Activated CD4-positive, CD25-positive, alpha-beta regulatory T cell treated with anti-CD3 and anti-CD28 coated beads, Interleukin-2, amount 50 U/mL, for 72 hours (primary cell): ENCODE measurements around the gene MBOAT2.

ENCODE experiments used
- DNase-seq: peaks from one replicate; pipeline ENCODE4 v3.0.0; 2021

Gene MBOAT2

DNA sequence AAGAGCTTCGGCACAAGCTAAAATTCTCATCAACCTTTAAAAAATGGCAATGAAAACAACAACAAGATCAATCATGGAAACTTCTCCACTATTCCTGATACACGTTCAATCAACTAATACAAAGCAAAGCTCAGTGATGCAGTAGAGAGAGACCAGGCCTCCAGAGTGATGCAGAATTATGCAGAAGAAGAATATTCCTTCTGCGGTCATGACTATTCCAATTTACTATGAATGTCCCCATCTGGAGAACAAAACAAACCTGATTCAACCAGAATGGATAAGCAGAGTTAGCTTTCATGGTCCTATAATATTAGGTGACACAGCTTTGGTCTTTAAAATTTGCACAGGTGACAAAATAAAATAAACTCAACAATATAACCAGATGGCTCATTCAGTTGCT is 12.5 kb upstream of the MBOAT2 start:
- DNase-seq = no peak

DNA sequence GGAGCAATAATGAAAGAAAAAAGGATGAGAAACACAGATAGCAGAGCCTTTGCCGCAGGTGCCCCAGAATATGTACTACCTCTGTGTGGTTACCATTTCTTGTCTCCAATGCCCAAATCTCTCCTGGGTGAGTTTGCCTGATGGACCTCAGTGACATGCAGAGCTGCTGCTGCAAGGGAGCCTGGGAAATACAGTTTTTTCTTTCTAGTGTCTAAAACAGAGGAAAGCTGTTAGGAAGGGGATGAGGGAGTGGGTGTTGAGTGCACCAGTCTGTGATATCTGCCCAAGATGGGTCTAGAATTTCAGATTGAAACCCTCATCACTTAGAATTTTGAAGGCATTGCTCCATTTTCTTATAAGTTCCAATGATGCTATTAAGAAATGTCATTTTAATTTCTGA is 9.9 kb upstream of the MBOAT2 start:
- DNase-seq = no peak

DNA sequence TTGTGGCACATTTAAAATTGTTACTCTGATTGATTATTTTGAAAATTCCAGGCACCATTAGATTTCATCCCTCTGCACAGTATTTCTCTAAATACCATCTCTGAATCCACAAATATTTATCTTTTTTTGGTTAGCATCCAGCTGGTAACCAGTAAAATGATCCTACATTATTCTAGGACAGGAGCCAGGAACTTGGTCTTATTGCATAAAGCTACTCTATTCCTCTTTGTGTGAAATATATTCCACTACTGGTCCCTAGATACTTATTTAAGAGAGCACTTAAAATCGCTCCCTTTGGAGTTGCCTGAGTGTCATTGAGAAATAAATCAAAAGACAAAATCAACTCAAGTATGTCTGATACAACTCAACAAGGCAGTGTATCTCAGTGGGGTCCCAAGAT is 7.4 kb upstream of the MBOAT2 start:
- DNase-seq = no peak

DNA sequence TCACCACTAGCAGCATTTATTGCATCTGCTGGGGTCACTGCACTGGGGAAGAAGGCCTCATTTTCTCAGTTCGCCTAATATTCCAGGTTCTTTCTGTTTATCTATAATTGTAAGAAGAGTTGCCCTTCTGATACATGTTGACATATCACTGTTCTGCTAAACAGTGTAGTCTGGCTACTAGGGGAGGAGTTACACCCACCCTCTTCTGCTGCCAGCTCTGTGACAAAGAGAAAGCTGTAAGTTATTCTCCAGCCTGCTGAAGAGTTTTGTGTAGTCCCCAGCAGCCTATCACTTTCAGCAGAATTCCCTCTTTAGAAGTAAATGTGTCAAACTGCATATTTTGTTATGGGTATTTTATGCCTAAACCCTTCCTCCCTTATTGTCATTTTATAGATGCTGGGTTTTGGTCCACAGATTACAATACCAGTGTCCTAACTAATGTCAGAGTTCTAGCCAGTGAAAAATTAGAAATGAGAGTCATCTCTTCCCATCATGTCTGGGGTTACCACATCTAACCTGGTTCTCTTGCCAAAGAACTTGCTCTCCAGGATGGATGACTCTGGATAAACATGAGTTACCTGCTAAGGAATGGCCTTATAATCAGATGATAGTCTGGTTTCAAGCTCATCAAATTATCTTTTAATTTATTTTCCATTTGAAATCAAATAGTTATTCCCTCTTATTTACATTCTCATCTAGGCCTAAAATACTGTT is 5.6 kb upstream of the MBOAT2 start:
- no peak for DNase-seq

- DNase-seq = no peak
These were observed 2.9 kb upstream of the MBOAT2 start for GRCh38 chr2:9006368-9006767.

GRCh38 chr2:9004338-9005204 is 1.1 kb upstream of the MBOAT2 start:
- no peak for DNase-seq

GRCh38 chr2:9003366-9003615 is 193 bp downstream of the MBOAT2 start:
- no peak for DNase-seq

DNA sequence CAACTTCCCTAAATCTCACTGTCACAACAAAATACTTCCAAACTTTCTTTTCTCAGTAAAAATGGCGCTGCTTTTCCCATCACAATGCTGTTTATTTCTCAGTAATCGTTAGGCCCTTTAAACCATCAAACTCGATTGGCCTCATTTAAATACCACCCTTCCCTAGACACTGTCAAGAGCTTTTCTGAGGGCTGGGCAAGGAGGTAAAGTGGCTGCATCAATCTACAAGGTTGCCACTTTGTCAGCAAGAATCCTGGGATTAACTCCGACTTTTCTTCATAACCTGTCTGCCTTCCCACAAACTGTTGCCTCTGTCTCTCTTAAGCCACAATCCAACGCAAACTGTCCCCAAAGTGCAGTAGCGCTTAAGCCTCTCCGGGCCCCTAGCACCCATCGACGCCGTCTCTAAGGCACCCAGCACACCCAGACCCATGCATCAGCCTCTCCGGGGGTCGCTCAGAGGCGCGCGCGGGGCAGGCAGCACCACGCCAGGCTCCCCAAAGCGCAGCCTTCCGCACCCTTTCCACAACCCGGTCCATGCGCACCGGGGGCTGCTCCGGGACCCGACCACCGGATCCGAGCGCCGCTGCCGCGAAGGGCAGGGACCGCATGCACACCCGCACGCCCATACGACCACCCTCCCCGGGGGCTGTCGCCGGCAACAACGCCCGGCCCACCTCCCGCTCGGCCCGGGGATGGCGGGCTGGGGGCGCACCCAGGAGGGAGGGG is 683 bp downstream of the MBOAT2 start:
- DNase-seq = no peak

DNA sequence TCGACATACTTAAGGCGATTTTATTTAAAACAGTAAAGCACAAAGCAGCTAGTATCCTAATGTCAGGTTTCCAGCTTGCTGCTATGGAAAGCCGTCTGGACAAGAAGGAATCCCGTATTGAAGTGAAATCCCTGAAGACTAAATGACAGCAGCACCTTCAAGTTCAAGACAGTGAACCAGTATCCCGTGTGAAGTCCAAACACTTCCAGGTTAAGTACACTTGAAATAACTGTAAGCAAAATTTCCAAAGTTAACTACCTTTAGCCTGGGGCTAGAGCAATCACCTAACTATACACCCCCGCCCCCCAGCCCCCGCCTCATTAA is 1.2 kb downstream of the MBOAT2 start:
- no peak for DNase-seq

DNA sequence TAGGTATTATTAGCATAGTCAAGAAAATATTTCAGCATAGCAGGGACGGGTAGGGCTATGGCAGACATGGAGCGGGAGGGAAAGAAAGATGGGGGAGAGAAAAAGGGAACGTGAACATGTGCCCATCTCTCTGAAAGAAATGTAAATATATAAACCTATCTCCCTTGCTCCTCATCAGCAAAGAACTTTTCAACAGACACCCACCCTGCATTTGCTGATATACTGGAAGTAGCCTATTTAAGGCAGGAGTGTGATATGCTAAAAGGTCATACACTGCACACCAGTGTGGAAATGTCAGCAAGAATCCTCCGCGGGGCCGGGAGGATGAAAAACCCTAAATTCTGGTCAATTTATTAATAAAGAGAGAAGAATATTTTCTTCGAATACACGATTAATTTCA is 1.7 kb downstream of the MBOAT2 start:
- DNase-seq = no peak

GRCh38 chr2:9001229-9001628 is 2.3 kb downstream of the MBOAT2 start:
- DNase-seq = no peak

DNA sequence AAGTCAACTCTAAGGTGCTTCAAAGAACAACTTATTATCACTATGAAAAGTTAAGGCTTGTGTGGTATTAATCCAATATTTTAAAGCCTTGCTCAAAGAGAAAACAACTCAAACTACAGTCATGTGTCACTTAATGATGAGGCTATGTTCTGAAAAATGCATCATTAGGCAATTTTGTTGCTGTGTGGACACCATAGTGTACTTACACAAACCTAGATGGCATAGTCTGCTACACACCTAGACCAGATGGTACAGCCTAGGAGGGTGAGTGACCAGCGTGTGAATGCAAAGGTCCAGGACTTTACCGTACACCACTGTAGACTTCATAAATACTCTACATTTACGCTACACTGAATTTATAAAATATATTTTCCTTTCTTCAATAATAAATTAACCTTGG is 3.0 kb downstream of the MBOAT2 start:
- DNase-seq = no peak

DNA sequence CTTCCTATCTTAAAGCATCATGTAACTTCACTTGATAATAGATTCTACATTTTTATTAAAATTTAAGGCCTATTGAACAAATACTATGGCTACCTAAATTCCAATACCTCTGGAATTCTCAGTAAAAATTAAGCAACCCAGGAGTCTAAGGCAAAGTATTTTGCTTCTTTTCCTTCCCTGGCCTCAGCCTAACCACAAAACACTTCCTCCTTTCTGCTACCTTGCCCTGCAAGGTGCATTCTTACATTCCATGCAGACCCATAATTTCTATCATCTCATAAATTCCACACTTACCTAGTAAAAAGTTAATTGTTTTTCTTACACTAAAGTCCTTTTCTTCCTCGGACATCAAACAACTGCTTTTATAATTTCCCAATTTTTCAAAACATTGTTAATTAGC is 3.7 kb downstream of the MBOAT2 start:
- no peak for DNase-seq

- DNase-seq = no peak
These were observed 4.4 kb downstream of the MBOAT2 start for GRCh38 chr2:8999102-8999446.

DNA sequence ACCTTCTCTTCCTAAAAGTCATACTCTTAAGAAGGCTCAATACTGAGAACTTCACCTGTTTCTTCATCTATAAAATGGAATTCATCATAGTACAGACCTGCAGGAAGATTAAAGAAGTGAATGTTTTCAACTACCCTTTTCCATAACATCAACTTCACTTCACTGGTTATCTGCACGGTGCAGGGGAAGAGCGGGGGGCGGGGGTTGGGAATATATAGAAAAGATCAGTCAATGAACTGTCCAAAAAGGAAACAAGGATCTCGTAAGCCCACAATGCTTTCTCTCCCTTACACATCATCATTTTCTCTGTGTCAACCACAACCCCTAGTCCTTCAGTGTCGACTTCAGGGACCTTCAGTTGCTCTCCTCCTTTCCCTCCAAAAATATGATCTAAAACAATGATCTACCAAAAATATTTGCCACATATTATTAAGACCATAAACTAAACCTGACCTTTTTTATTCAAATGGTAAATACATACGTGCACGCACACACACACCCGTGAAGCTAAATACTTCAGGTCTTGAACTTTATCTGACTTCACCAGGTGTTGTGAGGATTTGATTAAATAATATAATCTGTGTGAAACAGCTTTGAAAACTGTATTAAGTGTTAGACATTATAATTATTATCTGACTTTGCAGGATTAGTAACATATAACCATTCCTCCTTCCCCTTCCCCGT is 4.9 kb downstream of the MBOAT2 start:
- no peak for DNase-seq

DNA sequence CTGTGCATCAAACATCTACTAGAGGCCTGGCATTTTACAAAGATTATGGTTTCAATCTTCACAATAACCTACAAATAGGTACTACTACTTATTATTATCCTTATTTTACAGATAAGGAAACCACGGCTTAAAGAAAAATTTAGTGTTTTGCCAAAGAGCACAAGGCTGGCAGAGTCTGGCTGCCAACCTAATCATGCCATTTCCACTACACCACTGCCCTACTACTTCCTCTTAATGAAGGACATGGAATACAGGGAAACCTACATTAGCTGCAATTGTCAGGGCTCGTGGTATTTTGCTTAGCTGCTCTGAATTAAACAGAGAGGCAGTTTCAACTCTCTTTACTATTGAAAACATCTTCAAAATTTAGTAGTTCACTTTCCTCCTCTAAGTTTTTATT is 5.9 kb downstream of the MBOAT2 start:
- no peak for DNase-seq

DNA sequence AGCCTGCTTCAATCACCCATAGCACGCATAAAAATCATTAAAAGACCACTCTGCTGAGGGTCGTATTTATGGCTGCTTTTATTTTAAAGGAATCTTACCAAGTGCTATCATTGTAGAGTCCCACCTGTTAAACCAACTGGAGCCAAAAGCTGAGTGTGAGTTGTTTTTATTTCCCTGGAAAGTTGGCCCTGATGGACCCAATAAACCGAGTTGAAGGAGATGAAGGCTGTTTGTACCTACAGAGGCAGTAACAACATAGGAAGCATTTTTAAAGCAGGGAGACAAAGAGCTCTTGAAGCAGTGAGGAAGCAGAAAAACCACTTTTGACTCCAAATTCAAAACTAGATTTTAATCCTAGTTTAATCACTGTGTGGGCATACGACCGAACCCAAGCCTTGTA is 6.4 kb downstream of the MBOAT2 start:
- no peak for DNase-seq

DNA sequence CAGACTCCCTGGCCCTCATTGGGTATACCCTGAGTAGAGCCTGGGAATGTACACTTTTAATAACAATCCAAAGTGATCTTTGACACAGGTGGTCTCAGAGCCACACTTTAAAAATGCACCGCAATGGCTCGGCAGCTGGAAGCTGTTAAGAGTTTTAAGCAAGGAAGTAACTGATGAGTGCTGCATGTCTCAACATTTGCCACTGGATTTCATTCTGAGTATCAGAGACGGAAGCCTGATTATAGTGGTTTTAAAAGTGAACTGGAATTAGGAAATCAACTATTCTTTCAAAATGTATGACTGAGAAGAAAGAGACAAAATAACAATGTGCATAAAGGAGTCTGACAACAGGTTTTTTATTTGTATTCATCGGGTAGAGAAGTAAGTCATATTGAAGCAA is 7.5 kb downstream of the MBOAT2 start:
- no peak for DNase-seq

- no peak for DNase-seq
These were observed 9.1 kb downstream of the MBOAT2 start for GRCh38 chr2:8994386-8994785.

DNA sequence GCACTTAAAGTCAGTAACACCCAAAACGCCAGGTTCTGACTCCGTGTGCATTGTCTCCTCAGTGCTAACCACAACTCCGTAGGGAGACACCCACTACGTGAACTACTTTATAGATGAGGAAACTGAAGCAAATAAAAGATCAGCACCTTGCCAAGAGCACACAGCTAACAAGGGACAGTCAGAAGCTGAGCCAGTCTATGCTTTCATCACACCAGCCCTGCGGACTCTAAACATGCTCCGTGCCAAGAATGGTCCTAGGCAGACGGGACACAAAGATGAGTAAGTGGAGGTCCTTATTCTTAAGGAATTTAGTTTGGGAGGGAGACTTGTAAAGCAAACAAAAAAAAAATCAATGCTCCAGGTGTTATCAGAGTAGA is 9.6 kb downstream of the MBOAT2 start:
- no peak for DNase-seq

DNA sequence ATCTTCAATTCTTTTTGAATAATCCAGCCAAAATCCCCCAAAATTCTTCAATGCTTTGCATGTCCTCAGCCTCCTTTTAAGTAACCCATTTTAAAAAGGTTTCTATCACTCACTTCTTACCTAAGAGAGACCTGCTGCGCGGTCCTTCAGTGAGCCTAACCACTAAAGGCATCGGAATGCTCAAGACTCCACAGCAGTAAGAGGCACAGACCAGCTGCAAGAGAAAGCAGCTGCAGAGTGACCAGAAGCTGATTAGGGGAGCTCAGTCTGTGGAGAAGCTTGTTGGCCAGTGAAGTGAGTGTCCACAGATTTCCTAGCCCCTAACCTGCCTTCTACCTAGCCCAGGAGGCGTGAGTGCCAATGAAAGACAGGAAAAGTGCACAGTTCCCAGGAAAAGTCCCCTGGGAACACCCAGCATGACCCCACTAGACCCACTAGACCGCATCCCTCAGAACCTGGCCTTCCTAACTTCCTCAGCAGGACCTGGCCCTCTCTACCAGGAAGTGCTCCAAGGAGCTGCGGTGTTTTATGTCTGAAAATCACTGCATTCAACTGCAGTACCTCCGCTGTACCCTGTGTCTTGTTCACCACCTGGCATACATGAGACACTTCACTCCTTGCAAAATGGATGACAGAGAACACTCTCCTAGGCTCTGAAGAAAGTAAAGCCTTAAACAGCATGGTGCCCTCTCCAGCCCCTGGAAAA is 10.1 kb downstream of the MBOAT2 start:
- no peak for DNase-seq

- DNase-seq = no peak
These were observed 10.8 kb downstream of the MBOAT2 start for GRCh38 chr2:8992643-8993042.

GRCh38 chr2:8989536-8990079 is 13.9 kb downstream of the MBOAT2 start:
- DNase-seq = no peak
